Measurements from ENCODE around the gene IFRD2.

- TF ChIP-seq CTCF (conservative IDR thresholded peaks at IDR 0.05; ENCODE audit: low read length) (no peak), EZH2phosphoT487 (IDR thresholded peaks at IDR 0.05; ENCODE audit: borderline replicate concordance) (no peak)
Measured at GRCh38 chr3:50246517-50246954, 45.7 kb downstream of the IFRD2 start.

Measured in Loucy (cell line).